ENCODE results near the gene SLFN14. TPM values are rescaled to one million over a fixed set of nuclear protein-coding genes. Genes with fewer than 3 reads are reported as not detected.

Gene SLFN14
- total and polyA plus RNA-seq, 2 of the 4 experiments (the other 2 are of a cell fraction): not detected

DNA sequence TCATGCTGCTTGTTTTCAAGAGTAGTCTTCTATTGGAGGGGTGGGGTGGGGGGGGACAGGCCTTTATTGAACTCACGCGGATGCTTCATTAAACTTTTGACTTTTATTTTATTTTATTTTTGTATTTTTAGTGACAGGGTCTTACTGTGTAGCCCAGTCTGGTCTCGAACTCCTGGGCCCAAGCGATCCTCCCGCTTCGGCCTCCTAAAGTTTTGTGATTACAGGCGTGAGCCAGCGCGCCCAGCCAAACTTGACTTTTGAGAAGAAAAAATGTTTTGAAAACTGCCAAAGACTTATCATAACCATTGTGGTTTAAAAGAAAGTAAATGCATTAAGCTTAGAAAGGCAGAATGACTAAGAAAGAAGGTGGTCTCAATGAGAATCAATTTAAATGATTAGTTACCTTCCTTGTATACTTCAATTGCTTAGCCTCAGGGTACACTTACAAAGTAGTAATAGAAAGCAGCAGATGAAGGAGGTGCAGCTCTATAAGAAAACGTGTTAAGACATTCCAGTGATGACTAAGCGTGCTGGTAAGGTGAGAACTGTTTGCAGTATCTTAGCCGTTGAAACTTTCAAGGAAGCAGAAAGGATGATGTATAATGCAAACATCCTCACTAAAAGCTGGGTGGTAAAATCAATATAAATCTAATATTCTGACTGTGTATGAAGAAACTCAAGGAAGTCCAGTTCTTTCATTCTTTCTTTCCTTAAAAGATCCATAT, 27.7 kb upstream of the SLFN14 start:
- H3K27ac ChIP-seq (ENCODE audit: insufficient read depth, low read length): peak overlapping the region; percentile 90; the same call in 1 of the 2 replicates
- peak overlapping the region; percentile 75 for H2AK9ac ChIP-seq (replicated peaks; ENCODE audit: low read depth, low read length, poor library complexity)
- ChIA-PET CTCF (interaction anchor here (1.0 to 2.1 kb wide), 3 partner anchors 9 to 15 kb away, joined by 3 to 6 read pairs (median 3); partner anchors contain the start of gene PEX12), POLR2A (ENCODE audit: unreplicated experiment) (interaction anchor here (0.6 to 1.1 kb wide), 3 partner anchors 10 to 101 kb away, joined by 3 to 4 read pairs (median 3); partner anchors contain the start of gene PEX12)
- no peaks in the 10 kb centered on the region for H3K9me3 ChIP-seq (ENCODE audit: control insufficient read depth, insufficient read depth, low read length)
- H4K5ac ChIP-seq (ENCODE audit: low read depth, low read length): no peak overlapping the region
- peak overlapping the region; percentile 66; the same call in 1 of the 2 replicates for H3K4me3 ChIP-seq (ENCODE audit: insufficient read depth, low read depth, low read length)
- peaks cover 6% of the 10 kb centered on the region; the same call in 1 of the 2 replicates for H3K9me1 ChIP-seq (ENCODE audit: insufficient read depth, low read length)
- WGBS, 2 experiments (ENCODE audit: extremely low coverage in 2 of 2, insufficient read length in 1 of 2): no CpG with 5 or more reads among the region's 12 CpGs
- H3K79me1 ChIP-seq (ENCODE audit: low read depth in 1 of 2, low read length in 2 of 2): peaks cover 7 to 36% of the 10 kb centered on the region in 2 experiments; a peak in 3 of 4 replicates
- peak overlapping the region; percentile 50; the same call in 1 of the 2 replicates for H2AK5ac ChIP-seq (ENCODE audit: low read depth, low read length)
- peak; percentile 79 for DNase-seq
- intact Hi-C loops (cut with micrococcal nuclease) (loop anchor here (2.0 kb wide), 1 partner anchor 156 kb away; the partner anchor contains the start of gene SLFN12), in situ Hi-C loops (cut with MboI; ENCODE audit: low sequenced_read_pairs) (loop anchor here (25.0 kb wide), 1 partner anchor 601 kb away; the partner anchor contains the start of gene LIG3), dilution Hi-C loops (cut with HindIII; ENCODE audit: low sequenced_read_pairs, unreplicated experiment) (no loop called here)
- H4K8ac ChIP-seq (ENCODE audit: low read depth in 2 of 2, low read length in 2 of 2): peak overlapping the region in 1 of 2 experiments; percentile 93; a peak in 1 of 4 replicates
- H4K91ac ChIP-seq (ENCODE audit: insufficient read depth, low read depth, low read length): no peak overlapping the region
- TF ChIP-seq RCOR1 (IDR thresholded peaks at IDR 0.05; ENCODE audit: insufficient replicate concordance, low read length) (no peak), CEBPB (IDR thresholded peaks at IDR 0.05; ENCODE audit: low read depth, low read length) (0 out of 2 replicates have a peak, but pooled peaks have one; percentile 7), BHLHE40 (IDR thresholded peaks at IDR 0.05; ENCODE audit: low read depth, low read length) (peak; percentile 94)
- peak overlapping the region; percentile 88 for H3K4me2 ChIP-seq (ENCODE audit: low read depth, low read length)
- H3K4me1 ChIP-seq (ENCODE audit: control insufficient read depth, insufficient read depth, low read length): 0 out of 2 replicates have a peak, but pooled peaks cover 2% of the 10 kb centered on the region
- peak overlapping the region; percentile 96; the same call in 1 of the 2 replicates for H3K14ac ChIP-seq (replicated peaks; ENCODE audit: low read depth, low read length)
- peak; percentile 22 for ATAC-seq (ENCODE audit: low read depth)
- peak overlapping the region; percentile 87 for H2BK5ac ChIP-seq (ENCODE audit: low read depth, low read length, poor library complexity, severe bottlenecking)
- BruUV-seq (replicated peaks): TSS peak; percentile 40
- H4K20me1 ChIP-seq (ENCODE audit: insufficient read depth, low read length): peaks cover 21% of the 10 kb centered on the region
- H3K23ac ChIP-seq (ENCODE audit: low read depth, low read length): no peak overlapping the region
- no peak overlapping the region for H3K18ac ChIP-seq (ENCODE audit: low read depth, low read length)
- no peak overlapping the region for H2BK15ac ChIP-seq (ENCODE audit: low read depth, low read length)
- no peak overlapping the region for H2BK120ac ChIP-seq (ENCODE audit: low read depth, low read length)
- no peak overlapping the region for H3K4ac ChIP-seq (ENCODE audit: low read depth, low read length)
- no peaks in the 10 kb centered on the region for H3K27me3 ChIP-seq (ENCODE audit: control insufficient read depth, insufficient read depth, low read length)
- no peak overlapping the region for H2BK20ac ChIP-seq (ENCODE audit: low read depth, low read length)
- peak overlapping the region; percentile 86; the same call in 1 of the 2 replicates for H3K56ac ChIP-seq (ENCODE audit: extremely low read depth, insufficient read depth, low read length)
- H2AFZ ChIP-seq (replicated peaks; ENCODE audit: low read length, poor library complexity): no peak overlapping the region
- H3K36me3 ChIP-seq (ENCODE audit: control insufficient read depth, insufficient read depth, low read length): no peaks in the 10 kb centered on the region
- peak overlapping the region; percentile 93; the same call in 1 of the 2 replicates for H3K9ac ChIP-seq (ENCODE audit: low read depth, low read length)

All from IMR-90 (cell line).